ENCODE measurements around the gene EIF4B. TPM values are rescaled to one million over a fixed set of nuclear protein-coding genes. Genes with fewer than 3 reads are reported as not detected.

The EIF4B gene
- total and polyA plus RNA-seq, 2 of the 13 experiments (the other 11 are each of a cell fraction or from before 2014, with no cell fraction given): 416 to 548 TPM

GRCh38 chr12:52980650-52981423, 25.4 kb upstream of the EIF4B start (continued):
- TF ChIP-seq MYPOP (CRISPR knock-in tag; IDR thresholded peaks at IDR 0.05): no peak
- no peak for TF ChIP-seq HIVEP1 (CRISPR knock-in tag; IDR thresholded peaks at IDR 0.05)
- TF ChIP-seq DRAP1 (CRISPR knock-in tag; IDR thresholded peaks at IDR 0.05): peak; percentile 30; the same call in 1 of the 2 replicates
- TF ChIP-seq ZNF652 (CRISPR knock-in tag; IDR thresholded peaks at IDR 0.05; ENCODE audit: borderline replicate concordance, low read depth): no peak
- no peak for TF ChIP-seq FLYWCH1 (CRISPR knock-in tag; IDR thresholded peaks at IDR 0.05)
- TF ChIP-seq THYN1 (CRISPR knock-in tag; IDR thresholded peaks at IDR 0.05; ENCODE audit: borderline replicate concordance, low read depth): no peak
- TF ChIP-seq ZBTB7B (CRISPR knock-in tag; IDR thresholded peaks at IDR 0.05): 0 out of 2 replicates have a peak, but pooled peaks have one; percentile 41
- no peak for TF ChIP-seq CHCHD3 (CRISPR knock-in tag; IDR thresholded peaks at IDR 0.05)
- TF ChIP-seq AHR (CRISPR knock-in tag; IDR thresholded peaks at IDR 0.05): 0 out of 2 replicates have a peak, but pooled peaks have one; percentile 24
- no peak for TF ChIP-seq ZNF678 (CRISPR knock-in tag; IDR thresholded peaks at IDR 0.05)
- TF ChIP-seq ISL2 (CRISPR knock-in tag; IDR thresholded peaks at IDR 0.05): peak; percentile 38; the same call in 1 of the 2 replicates
- no peak for TF ChIP-seq ZNF10 (CRISPR knock-in tag; IDR thresholded peaks at IDR 0.05; ENCODE audit: borderline replicate concordance, low read depth)
- no peak for TF ChIP-seq ZBED4 (CRISPR knock-in tag; IDR thresholded peaks at IDR 0.05; ENCODE audit: borderline replicate concordance)
- no peak for TF ChIP-seq TOPORS (CRISPR knock-in tag; IDR thresholded peaks at IDR 0.05)
- TF ChIP-seq SP1 (IDR thresholded peaks at IDR 0.05): no peak
- TF ChIP-seq SP1 (CRISPR knock-in tag; IDR thresholded peaks at IDR 0.05): no peak
- no peak for TF ChIP-seq ZBTB39 (CRISPR knock-in tag; IDR thresholded peaks at IDR 0.05)
- peak; percentile 47; the same call in 1 of the 2 replicates for TF ChIP-seq ZNF230 (CRISPR knock-in tag; IDR thresholded peaks at IDR 0.05)
- 0 out of 2 replicates have a peak, but pooled peaks have one; percentile 8 for TF ChIP-seq ZNF292 (CRISPR knock-in tag; IDR thresholded peaks at IDR 0.05; ENCODE audit: borderline replicate concordance, low read depth)
- TF ChIP-seq ZNF503 (CRISPR knock-in tag; IDR thresholded peaks at IDR 0.05): no peak
- 0 out of 2 replicates have a peak, but pooled peaks have one; percentile 42 for TF ChIP-seq DR1 (CRISPR knock-in tag; IDR thresholded peaks at IDR 0.05)
